Posterior cingulate gyrus (tissue), 11 donors: Measurements from ENCODE around the gene TM4SF4.

ENCODE experiments used
- DNase-seq, 10 donors: peaks; one replicate each; pipeline versions ENCODE4 v3.0.0 to v3.0.0-alpha.2; 2020 to 2021; ENCODE audit warnings: mixed read lengths in 3 of 10
- intact Hi-C: fragments of 100-400 bp; cut with DNase I; formaldehyde crosslinking; loops from one replicate; pipeline ENCODE4 v1.15.1; 2023

TM4SF4 gene

DNA sequence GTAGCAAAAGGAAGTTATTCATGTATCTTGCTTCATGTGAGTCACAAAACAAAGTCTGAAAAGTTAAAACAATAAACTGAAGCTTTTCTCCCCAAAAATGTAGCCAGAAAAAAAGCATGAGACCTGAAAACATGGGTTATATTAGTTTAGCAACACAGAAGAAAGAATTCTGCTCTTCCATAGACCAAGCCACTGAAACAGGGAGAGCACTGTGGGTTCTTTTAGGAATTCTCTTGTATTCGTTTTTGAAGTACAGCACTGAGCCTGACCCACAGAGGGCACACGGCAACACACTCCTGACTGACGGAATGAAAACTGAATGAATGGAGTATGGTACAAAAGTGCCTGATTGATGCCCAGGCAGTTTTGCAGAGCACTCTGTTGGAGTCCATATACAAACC is 66.6 kb downstream of the TM4SF4 start:
- intact Hi-C loops = no loop called here
- no peak for DNase-seq

DNA sequence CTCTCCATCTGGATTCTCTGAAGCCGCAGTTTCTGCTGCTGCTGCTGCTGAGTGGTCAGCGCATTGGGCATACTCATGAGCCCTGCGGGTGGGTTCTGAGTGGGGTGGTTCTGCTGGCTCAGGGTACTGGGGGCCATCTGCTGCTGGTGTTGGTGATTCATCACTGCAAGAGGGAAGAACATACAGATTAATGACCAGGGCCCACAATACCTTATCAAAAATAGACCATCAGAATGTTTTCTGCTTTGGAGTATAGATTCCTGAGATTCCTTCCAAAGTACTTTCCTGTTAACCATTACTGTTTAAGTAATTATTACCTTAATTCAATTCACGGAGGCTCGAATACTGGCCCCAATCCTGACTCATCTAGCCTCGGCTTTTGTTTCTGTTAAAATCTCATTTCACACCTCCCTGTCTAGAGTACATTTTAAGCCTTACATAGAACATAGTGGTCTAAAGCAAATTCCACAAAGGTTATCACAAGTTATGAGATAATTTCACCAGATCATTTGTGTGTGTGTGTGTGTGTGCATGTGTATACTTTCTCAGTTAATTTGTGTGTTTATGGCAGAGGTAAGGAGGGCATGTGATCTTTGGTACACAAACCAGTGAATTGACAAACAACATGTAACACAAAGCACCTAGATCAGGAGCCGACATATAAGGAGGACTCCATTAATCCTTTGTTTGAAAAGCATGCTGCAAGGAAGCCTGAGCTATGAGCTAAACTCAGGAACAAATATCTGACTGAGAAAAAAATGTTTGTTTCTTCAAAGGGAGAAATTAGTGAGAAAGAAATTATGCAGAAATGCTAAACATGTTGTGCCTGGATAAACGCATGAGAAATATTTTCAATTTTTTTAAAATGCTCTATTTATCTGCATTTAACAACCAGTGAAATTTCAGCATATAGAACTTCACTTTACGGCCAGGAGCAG is 68.1 kb downstream of the TM4SF4 start:
- intact Hi-C loops = no loop called here
- DNase-seq = no peak

DNA sequence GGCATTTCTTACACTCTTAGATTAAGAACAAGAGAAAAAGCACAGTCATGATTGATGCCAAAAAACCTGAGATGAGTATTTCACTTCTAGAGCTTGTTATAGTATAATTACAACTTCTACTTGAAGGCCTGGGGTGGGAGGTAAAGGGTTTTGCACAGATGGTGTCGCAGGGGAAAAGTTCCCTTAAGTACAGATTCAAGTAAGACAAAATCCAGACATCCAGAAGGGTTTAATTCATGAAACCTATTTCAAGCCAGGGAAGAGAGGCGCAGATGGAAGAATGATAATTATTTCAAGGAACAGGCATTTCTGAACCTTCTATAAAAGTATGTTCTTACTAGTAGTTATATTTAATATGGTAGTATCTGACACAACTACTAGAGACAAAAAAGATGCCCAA is 70.6 kb downstream of the TM4SF4 start:
- no peak for DNase-seq
- intact Hi-C loops = no loop called here

DNA sequence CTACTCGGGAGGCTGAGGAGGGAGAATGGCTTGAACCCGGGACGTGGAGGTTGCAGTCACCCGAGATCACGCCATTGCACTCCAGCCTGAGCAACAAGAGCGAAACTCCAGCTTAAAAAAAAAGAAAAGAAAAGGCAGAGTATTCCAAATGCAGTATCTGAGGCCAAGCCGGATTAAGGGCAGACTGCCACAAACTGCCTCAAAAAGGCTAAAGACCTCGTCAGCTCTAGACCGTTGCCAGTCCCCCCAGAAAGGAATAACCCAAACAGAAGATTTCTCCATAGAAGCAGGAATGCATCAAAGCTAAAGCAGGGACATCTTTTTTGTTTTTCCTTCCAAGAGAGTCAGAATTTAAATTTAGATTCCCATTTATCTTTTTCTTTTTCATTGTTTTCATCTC is 72.9 kb downstream of the TM4SF4 start:
- intact Hi-C loops = no loop called here
- DNase-seq = peak in 1 of 10 donors; percentile 12

DNA sequence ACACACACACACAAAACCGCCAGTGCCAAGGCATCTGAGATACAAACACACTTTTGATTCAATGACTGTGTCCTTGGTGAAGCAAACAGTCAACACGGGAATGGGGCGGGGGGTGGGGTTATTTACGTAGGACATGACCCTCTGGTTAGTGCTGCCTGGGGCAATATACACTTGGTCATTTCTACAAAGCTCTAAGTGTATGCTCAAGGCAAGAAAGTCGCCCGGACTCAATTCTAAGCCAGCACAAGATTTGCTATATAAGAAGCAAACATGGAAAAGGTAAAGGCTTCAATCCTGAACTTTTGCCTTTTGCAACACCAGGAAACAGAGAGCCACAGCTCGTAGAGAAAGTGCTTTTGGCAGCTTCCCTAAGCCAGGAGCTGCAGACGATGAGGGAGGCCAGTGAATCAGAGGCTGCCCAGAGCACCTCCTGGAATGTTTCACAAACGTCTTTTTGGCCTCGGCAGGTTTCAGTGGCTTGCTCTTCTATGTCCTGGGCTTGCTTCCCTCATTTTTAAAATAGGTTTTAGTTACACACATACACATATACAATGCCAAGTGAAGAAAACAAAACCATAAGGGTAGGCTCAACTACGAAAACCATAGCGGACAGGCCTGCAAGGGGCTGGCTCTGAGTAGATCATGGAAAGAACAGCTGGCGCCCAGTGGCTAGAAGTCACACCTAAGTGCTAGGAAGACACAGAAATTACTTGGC is 73.6 kb downstream of the TM4SF4 start:
- no peak for DNase-seq
- intact Hi-C loops = no loop called here

DNA sequence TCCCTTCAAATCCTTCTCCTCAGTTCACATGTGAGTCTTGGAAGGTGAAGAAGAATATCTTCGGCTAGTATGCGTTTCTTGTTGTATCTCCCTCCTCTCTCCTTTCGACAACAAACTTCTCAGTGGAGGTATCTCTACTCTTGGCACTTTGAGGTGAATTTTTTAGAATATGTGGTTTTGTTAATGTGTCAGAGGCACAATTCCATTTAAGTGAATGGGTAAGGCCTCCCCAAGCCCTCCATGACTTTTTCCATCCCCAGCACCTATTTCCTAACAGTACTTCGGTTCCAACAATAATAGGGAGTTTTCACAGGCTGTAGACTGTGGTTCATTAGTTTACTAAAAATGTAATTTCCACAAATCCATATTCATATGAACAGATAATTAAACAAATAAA is 74.2 kb downstream of the TM4SF4 start:
- DNase-seq = no peak
- intact Hi-C loops = no loop called here

DNA sequence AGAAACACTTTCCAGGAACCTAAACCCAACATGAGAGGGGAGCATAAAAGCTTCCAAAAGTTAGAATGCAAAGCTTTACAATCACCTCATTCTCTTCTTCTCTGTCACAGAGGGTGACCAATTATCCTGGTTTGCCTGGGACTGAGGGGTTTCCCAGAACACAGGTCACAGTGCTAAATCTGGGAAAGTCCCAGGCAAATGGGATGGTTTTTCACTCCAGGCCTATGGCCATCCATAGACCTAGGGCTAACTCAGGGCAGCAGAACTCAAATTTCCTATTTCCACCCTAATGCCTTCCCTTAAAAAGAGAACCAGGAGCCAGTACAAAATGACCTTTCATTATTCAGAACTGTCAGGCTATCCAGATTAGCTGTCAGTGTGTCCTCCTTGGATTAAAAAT is 77.0 kb downstream of the TM4SF4 start:
- intact Hi-C loops = no loop called here
- DNase-seq = no peak

DNA sequence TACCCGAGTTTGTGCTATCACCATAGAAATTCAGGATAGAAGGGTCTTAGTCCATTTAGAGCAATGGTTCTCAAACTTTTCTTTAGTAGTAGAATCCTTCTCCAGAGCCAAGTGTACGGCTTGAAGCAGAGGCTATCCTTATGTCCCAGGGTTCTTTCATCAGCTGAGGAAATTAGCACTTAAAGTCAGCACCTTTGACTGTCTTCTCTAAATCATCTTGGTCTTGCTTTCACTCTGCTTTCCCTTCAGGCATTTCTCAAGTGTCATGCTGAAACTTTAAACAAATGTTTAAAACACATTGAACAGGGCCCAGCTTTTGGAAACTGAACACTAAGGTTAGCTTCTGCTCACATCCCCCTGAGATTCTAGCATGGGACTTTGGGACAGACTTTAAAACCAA is 78.2 kb downstream of the TM4SF4 start:
- intact Hi-C loops = no loop called here

More for the DNA sequence above, 78.2 kb downstream of the TM4SF4 start:
- DNase-seq = no peak
